ENCODE measurements around the gene NOD2. TPM values are rescaled to one million over a fixed set of nuclear protein-coding genes. Genes with fewer than 3 reads are reported as not detected.

NOD2 gene
- total and polyA plus RNA-seq, 2 experiments from 2014 or later = 0.27 to 0.66 TPM

GRCh38 chr16:50721549-50722404 is 28.4 kb downstream of the NOD2 start:
- no peaks in the 10 kb centered on the region for H3F3A ChIP-seq (replicated peaks; ENCODE audit: low read depth)
- H3K36me3 Mint-ChIP-seq (ENCODE audit: low read depth) = no peaks in the 10 kb centered on the region
- no peak for TF ChIP-seq ZNF331 (CRISPR knock-in tag; IDR thresholded peaks at IDR 0.05; ENCODE audit: low read depth)
- TF ChIP-seq JUNB (IDR thresholded peaks at IDR 0.05; ENCODE audit: unreplicated experiment) = no peak
- no peak for TF ChIP-seq EZH2 (IDR thresholded peaks at IDR 0.05; ENCODE audit: low read depth, unreplicated experiment)
- TF ChIP-seq ZNF462 (CRISPR knock-in tag; IDR thresholded peaks at IDR 0.05) = no peak
- no peak for TF ChIP-seq REST (IDR thresholded peaks at IDR 0.05; ENCODE audit: unreplicated experiment)
- no peak for TF ChIP-seq NANOG (IDR thresholded peaks at IDR 0.05; ENCODE audit: borderline replicate concordance)
- no peak for TF ChIP-seq CTCF (conservative IDR thresholded peaks at IDR 0.05; ENCODE audit: low read depth in 2 of 2)
- peaks cover 2% of the 10 kb centered on the region; the same call in 1 of the 3 replicates for H3K9me3 Mint-ChIP-seq
- DNase-seq (ENCODE audit: low spot score) = no peak
- H3K27me3 Mint-ChIP-seq (ENCODE audit: insufficient read depth, low read depth, poor library complexity) = peaks cover 9% of the 10 kb centered on the region
- H3K4me1 ChIP-seq (ENCODE audit: insufficient read depth) = no peaks in the 10 kb centered on the region; the same call in 1 of the 2 replicates
- H3K9me2 ChIP-seq (ENCODE audit: insufficient read depth) = no peaks in the 10 kb centered on the region
- H3K36me3 ChIP-seq (ENCODE audit: insufficient read depth) = no peaks in the 10 kb centered on the region
- H3K27me3 ChIP-seq (ENCODE audit: insufficient read depth) = no peaks in the 10 kb centered on the region
- no peaks in the 10 kb centered on the region for H4K20me1 ChIP-seq (replicated peaks; ENCODE audit: insufficient read depth)
- no peak overlapping the region for H3K27ac ChIP-seq (ENCODE audit: low read depth)
- no peak overlapping the region for H3K4me2 ChIP-seq
- no peak overlapping the region for H3K27ac Mint-ChIP-seq
- no peak overlapping the region for H2AFZ ChIP-seq
- ATAC-seq = no peak
- no peak overlapping the region for H3K4me3 Mint-ChIP-seq
- no peaks in the 10 kb centered on the region for H3K79me2 ChIP-seq (replicated peaks; ENCODE audit: insufficient read depth)
- H3K4me3 ChIP-seq = no peak overlapping the region
- H3K4me1 Mint-ChIP-seq = peaks cover 15% of the 10 kb centered on the region
